DMS53 treated with DMSO at 0.1 percent for 48 hours (cell line): ENCODE data around the gene RFNG.

Experiments used
- DNase-seq: peaks from one replicate; lab custom pipeline; 2025; ENCODE audit not compliant: unreplicated experiment; lab: John Stamatoyannopoulos, UW

The RFNG gene

DNA sequence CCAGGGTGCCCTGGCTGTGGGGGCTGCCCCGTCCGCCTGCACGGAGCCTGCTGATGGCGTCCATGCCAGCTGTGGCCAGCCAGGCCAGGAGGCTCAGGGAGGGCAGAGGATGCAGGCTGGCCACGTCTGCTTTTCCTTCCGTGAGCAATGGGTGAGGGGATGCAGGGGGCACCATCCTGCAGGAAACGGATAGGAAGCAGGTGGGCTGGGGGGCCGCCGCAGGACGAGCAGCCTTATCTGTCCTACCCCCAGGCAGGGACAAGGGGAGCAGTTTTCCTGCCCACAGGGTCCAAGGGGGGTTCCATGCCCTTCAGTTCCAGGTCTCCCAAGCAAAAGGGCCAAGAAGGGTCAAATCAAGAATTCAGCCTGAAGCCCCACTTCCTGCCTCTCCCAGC lies 7.2 kb upstream of the RFNG start:
- DNase-seq, result no peak

DNA sequence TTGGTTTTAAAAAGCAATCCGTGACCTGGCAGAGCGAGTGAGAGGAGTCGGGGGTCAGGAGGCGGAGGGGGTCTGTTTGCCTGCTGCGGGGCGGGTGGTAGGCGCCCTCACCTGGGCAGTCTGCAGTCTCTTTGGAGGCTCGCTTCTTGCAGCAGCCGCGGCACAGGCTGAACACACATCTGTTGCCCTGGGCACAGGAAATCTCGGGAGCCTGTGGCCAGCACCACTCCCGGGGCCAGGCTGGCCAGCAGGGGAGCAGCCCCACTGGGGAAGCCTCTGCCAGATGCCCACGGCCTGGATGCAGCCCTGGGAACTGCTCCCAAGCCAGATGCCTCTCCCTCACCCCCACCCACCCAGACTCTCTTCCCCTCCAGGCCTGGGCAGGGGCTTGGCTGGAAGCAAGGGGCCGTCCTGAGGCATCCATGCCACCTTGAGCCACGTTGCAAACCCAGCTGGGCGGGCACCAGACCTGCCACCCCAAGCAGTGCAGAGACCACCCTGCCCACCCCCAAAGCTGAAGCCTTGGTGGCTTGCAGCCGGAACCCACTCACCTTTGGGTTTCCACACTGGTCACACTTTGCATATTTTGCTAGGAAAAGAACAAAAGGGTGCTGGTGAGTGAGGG lies 6.7 kb upstream of the RFNG start:
- no peak for DNase-seq

- no peak for DNase-seq
Observed at GRCh38 chr17:82056729-82057621, 5.4 kb upstream of the RFNG start.

DNA sequence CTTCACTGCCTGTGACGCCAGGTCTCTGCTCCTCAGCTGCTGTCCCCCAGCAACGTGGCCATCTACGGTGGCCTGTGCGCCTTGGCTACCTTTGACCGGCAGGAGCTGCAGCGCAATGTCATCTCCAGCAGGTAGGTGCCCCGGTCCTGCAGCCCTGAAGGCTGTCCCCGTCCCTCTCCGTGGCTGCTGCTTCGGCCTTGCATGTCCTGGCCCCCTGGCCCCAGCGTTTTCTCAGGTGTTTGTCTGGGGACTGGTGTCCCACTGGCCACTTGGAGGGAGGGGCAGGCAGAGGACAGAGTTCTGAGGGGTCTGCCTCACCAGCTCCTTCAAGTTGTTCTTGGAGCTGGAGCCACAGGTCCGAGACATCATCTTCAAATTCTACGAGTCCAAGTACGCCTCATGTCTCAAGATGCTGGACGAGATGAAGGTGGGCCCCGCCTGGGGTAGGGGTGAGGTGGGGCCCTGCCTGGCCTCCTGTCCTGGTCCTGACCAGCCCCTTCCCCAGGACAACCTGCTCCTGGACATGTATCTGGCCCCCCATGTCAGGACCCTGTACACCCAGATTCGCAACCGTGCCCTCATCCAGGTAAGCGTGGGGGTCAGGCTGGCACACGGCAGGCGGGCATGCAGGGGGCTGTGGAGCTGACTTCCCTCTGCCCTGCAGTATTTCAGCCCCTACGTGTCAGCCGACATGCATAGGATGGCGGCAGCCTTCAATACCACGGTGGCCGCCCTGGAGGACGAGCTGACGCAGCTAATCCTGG lies 4.5 kb upstream of the RFNG start:
- no peak for DNase-seq

DNA sequence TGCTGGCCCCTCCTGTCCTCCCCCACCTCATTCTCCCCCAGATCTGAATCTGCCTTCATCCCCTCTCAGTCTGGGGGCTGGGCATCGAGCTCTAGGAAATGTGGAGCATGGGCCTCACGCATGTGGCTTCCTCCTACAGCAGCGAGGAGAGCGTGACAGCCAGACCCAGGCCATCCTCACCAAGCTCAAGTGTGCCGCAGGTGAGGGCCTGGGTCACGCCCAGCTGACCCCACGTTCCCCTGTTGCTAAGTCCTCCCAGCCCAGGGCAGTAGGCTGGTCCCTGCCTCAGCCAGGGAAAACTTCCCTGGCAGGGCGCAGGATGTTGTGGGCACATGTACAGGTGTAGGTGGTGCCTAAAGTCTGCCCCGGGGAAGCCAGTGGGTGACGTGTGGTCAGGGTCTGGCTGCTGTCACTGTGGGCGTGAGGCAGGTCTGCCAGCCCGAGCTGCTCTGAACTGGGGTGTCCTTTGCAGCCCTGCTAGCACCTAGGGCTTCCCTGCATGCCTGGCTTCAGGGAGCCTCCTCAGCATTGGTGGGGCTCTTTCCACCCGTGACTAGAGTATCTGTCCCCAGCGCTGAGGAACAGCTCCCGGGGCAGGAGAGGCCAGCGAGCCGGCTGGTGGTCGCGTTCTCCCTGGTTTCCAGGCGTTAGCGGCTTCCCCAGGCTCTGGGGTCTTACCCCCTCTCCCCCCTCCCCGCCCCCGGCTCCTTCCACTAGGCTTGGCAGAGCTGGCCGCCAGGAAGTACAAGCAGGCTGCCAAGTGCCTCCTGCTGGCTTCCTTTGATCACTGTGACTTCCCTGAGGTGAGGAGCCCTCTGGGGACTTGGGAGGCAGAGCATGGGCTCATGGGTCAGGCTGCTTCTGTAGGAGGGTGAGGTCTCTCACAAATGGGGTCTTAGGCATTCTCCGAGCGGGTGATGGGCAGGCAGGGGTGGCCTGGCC lies 3.7 kb upstream of the RFNG start:
- DNase-seq, result no peak

- DNase-seq, result no peak
Observed at GRCh38 chr17:82054351-82055022, 2.9 kb upstream of the RFNG start.

GRCh38 chr17:82053556-82054263 lies 2.1 kb upstream of the RFNG start:
- no peak for DNase-seq

DNA sequence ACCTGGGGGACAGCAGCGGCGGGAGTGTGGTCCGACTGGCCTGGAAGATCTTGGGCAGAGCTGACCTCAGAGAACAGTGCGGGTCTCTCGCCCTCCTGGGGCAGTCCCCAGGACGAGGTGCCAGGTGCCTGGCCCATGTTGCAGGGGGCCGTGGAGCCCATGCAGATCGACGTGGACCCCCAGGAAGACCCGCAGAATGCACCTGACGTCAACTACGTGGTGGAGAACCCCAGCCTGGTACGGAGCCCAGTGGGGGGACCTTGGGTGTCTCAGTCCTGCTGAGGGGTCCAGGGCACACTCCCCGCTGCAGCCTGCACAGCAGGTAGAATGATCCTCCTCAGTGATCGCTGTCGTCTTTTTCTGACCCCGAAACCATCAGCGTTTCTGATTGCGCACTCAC lies 1.5 kb upstream of the RFNG start:
- no peak for DNase-seq

GRCh38 chr17:82052638-82053059 lies 1.0 kb upstream of the RFNG start:
- DNase-seq, result no peak

- DNase-seq, result no peak
Observed at GRCh38 chr17:82050761-82051641, 610 bp downstream of the RFNG start.

- no peak for DNase-seq
Observed at GRCh38 chr17:82050152-82050760, 1.4 kb downstream of the RFNG start.

DNA sequence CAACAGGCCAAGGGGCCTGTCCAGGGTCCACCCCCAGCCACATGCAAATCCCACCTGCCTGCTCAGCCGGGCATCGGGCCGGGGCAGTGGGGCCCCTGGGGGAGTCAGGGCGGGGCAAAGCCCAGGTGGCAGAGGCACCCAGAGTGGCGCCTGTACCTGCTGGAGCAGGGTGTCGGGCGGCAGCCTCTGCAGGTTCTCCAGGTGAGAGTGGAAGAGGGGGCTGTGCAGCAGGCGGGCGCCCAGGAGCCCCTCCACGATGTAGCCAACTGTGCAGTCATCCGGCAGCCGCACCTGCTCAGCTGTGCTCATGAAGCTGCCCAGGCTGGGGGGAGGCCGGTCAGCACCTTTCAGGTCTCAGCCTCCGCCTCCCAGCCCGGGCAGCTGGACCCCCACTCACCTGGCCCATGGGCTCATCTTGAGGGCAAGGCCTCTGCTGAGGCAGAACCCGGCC lies 2.1 kb downstream of the RFNG start:
- no peak for DNase-seq

DNA sequence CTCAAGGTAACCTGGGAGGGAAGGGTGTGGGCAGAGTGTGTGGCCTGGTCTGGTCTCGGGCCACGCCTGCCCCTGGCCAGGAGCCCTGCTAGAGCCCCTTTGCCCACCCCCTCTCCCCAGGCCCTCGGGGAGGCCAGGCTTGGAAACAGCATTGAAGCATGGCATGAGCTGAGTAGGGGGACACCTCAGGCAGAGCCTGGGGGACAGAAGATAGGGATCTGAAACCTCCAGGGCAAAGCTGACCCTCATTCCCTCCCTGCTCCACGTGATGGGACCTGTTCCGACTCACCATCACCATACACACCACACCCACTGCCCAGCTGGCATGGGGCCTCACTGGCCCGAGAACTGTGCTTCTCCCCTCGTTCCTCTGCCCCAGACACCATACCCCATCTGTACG lies 2.5 kb downstream of the RFNG start:
- no peak for DNase-seq

GRCh38 chr17:82048571-82048971 lies 3.0 kb downstream of the RFNG start:
- DNase-seq, result no peak

DNA sequence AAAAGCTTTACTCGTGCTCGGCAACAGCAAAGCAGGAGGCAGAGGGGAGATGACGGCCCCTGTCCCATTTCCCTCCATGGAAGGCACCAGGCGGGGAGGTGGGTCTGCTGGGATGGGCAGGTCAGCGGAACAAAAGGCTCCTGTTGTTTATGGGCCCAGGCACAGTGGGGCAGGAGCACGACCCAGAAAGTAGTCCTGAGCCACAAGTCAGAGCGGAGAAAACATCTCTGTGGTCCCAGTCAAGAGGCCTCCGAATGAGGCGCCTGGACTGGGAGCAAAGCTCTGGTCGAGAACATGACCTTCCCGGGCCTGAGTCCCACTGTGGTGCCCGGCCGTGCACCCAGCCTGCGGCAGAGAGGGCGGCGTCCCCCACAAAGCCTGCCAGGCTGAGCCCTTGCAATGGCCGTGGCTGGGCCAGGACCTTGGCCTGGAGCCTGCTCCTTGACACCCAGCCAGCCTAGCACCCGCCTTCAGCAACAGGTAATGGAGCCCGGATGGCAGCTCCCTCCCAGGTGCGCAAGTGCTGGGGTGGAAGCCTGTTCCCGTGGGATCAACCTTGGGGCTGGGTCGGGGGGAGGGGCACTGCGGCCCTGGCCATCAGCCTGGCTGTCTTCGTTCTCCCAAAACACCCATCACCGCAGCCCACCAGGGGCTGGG lies 3.6 kb downstream of the RFNG start:
- DNase-seq, result no peak

DNA sequence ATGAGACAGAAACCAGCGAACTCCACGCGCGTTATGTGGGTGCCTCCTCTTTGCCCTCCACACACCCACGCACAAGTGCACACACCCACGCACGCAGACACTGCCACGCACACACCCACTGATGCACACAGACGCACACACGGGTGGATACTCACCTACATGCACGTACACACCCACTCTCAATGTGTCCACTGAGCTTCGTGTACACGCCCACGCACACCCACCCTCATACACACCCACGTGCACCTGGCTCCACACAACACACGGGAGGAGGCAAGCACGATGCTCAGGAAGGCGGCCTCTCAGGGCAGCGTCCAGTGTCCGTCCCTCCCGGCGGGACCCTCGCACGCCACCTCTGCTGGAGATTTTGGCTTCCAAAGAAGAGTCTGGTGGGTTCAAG lies 4.2 kb downstream of the RFNG start:
- DNase-seq, result no peak

DNA sequence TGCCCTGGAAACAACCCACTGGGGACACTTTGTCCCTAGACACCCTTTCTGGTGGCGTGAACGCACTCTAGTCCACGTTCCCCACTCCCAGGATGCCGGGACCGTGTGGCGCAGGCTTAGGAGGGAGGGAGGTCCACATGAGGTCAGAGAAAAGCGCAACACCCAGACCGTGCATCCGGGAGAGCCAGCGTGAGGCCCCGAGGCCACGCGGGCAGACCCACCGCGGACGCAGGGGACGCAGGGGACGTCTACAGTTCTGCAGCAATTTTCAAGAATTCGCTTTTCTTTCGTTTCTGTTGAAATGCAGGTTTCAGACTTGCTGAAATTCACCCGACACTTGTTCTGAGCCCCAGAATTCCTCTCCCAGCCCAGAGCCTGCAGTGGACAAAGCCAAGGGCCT lies 4.7 kb downstream of the RFNG start:
- no peak for DNase-seq
